ENCODE measurements around the gene RHOT2.

Gene RHOT2

GRCh38 chr16:667780-668518, at the start of gene RHOT2:
TSS of gene RHOT2 (plus strand) at chr16:668132. CDS start at chr16:668200, 68 bp downstream.
- peak; percentile 86 for DNase-seq

GRCh38 chr16:619476-620100, 48.3 kb upstream of the RHOT2 start:
- no peak for DNase-seq

- no peak for DNase-seq
Measured at GRCh38 chr16:620700-621525, 47.0 kb upstream of the RHOT2 start.

GRCh38 chr16:621526-622105, 46.3 kb upstream of the RHOT2 start:
- DNase-seq: no peak

GRCh38 chr16:622920-623280, 45.0 kb upstream of the RHOT2 start:
- no peak for DNase-seq

- DNase-seq: no peak
Measured at GRCh38 chr16:624526-625070, 43.3 kb upstream of the RHOT2 start.

- no peak for DNase-seq
Measured at GRCh38 chr16:625117-625976, 42.6 kb upstream of the RHOT2 start.

- no peak for DNase-seq
Measured at GRCh38 chr16:625977-626765, 41.8 kb upstream of the RHOT2 start.

GRCh38 chr16:626787-627453, 41.0 kb upstream of the RHOT2 start:
- DNase-seq: no peak

GRCh38 chr16:627454-628239, 40.3 kb upstream of the RHOT2 start:
- DNase-seq: no peak

GRCh38 chr16:628321-629061, 39.4 kb upstream of the RHOT2 start:
- DNase-seq: no peak

- DNase-seq: no peak
Measured at GRCh38 chr16:629185-629832, 38.6 kb upstream of the RHOT2 start.

- no peak for DNase-seq
Measured at GRCh38 chr16:629833-630248, 38.1 kb upstream of the RHOT2 start.

- DNase-seq: no peak
Measured at GRCh38 chr16:630249-630814, 37.6 kb upstream of the RHOT2 start.

- DNase-seq: no peak
Measured at GRCh38 chr16:630815-631405, 37.0 kb upstream of the RHOT2 start, which contains the start of gene WFIKKN1. TSS of gene WFIKKN1 (plus strand) at chr16:630985. CDS start at chr16:631254, 269 bp downstream.

- DNase-seq: no peak
Measured at GRCh38 chr16:631808-632358, 36.0 kb upstream of the RHOT2 start.

Data from activated CD4-positive, alpha-beta T cell treated with anti-CD3 and anti-CD28 coated beads for 1 hour (primary cell).